Medulla oblongata (tissue), 1 donor: ENCODE results near the gene MED10.

Experiments used
- DNase-seq: peaks from one replicate; pipeline ENCODE4 v3.0.0-alpha.2; 2015; ENCODE audit errors: extremely low spot score

MED10 gene

DNA sequence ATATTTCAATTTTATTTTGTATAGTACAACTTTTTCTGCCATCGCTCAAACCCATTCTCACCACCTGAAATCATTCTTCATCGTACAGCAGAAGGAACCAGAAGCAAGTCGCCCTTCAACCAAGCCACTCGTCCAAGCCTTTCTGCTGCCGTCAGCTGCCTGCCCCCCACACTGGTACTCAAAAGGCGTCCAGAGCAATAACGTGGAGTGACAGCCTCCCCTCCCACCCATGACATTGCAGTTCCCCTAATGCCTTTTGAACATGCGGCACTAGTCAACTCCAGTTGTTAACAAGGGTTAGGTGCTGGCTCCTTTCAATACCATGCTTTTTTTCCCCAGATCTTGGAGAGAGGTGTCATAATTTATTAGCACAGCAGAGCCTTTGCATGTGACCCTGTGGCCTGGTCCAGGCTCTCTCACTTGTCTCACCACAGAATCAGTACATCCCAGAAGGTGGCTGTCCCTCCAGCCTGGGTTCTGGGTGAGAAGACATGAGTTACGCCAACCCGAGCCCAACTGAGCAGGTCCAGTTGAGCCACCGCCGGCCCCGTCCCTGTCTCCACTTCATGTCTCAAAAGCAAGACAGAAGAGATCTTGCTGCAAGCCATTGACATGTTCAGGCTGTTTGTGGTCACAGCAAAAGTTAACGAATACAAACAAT lies 20.4 kb upstream of the MED10 start:
- no peak for DNase-seq

- no peak for DNase-seq
Observed at GRCh38 chr5:6397536-6398269, 19.4 kb upstream of the MED10 start.

DNA sequence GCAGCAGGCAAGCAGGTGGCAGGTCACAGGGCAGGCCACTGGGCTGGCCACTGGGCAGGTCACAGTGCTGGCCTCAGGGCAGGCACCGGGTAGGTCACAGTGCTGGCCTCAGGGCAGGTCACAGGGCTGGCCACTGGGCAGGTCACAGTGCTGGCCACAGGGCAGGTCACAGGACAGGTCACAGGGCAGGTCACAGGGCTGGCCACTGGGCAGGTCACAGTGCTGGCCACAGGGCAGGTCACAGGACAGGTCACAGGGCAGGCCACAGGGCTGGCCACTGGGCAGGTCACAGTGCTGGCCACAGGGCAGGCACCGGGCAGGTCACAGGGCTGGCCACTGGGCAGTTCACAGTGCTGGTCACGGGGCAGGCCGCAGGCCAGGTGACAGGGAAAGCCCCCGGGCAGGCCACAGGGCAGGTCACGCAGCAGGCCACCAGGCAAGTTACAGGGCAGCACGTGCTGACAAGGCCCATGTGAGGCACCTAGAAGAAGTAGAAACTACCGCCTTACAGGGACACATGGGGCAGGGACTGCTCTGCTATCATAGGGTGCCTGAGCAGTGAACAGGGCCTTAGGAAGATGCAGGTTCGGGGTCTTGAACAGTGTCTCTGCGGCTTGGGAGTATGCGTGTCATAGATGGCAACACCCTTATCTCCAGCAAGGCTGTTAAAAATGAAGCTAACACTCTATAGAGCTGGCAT lies 18.6 kb upstream of the MED10 start:
- DNase-seq, result no peak

- no peak for DNase-seq
Observed at GRCh38 chr5:6396043-6396442, 17.7 kb upstream of the MED10 start.

GRCh38 chr5:6395621-6396020 lies 17.3 kb upstream of the MED10 start:
- no peak for DNase-seq

GRCh38 chr5:6395102-6395445 lies 16.7 kb upstream of the MED10 start:
- DNase-seq, result no peak

DNA sequence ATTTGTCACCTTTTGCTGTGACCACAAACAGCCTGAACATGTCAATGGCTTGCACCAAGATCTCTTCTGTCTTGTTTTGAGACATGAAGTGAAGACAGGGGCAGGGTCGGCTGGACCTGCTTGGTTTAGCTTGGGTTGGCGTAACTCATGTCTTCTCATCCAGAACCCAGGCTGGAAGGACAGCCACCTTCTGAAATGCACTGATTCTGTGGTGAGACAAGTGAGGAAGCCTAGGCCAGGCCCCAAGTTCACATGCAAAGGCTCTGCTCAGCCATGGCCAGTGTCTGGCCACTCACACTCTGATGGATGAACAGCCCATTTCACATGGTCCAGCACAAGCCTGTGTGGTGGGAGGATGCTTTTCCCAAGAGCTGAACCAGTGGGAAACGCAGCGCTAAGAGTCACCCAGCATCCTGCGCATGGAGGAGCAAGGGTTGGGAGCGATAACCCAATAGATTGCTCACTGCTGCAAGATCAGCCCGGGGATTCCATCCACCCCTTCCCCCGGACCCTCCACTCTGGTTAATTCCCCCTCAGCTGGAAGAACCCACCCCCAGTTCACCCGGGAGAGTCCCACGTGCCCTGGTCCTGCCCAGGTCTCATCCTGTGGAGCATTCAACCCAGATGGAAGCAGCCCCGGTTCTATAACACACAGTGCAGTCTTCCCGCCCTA lies 16.2 kb upstream of the MED10 start:
- DNase-seq, result no peak

DNA sequence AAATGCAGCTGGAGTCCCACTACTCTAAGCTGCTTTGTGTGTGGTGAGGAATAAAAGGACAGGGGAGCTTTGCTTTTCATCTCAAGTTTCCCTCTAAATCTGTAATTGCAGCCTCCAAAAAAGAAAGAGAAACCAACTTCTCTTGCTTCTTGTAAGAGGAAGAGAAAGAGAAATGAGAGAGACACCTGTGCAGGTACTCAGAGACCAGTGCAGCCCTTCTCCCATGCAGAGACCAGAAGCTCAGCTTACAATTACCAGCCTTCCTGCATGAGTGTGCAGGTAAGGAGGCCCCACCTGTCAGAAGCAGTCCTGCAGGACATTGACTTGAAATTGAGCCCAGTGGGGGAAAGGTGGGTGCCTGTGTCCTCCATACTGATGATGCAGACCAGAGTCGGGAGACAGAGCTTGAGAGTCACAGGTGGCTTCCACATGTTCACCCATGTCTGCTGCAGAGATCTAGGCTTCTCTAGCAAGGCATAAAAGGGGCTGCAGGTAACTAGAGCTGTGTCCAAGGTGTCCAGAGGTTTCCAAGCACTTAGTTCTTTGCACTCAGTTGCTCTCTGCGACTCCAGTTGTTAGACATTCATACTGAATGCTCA lies 15.3 kb upstream of the MED10 start:
- no peak for DNase-seq

- no peak for DNase-seq
Observed at GRCh38 chr5:6392561-6392960, 14.2 kb upstream of the MED10 start.

- no peak for DNase-seq
Observed at GRCh38 chr5:6391151-6391550, 12.8 kb upstream of the MED10 start.

GRCh38 chr5:6389946-6390530 lies 11.7 kb upstream of the MED10 start:
- DNase-seq, result no peak

DNA sequence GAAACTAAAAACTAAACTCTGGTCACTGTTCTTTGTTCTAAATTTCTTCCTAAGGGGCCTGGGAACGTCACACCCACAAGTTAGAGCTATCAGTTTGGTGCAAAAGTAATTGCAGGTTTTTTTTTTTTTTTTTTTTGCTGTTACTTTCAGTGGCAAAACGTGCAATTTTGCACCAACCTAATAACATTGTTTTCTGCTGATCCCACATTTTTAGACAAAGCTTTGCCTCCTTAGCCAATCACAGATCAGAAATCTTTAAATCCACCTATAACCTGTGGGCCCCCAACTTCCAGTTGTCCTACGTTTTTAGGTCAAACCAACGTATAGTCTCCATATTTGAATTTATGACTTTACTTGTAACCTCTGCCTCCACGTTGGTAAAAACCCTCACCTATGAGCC lies 11.1 kb upstream of the MED10 start:
- DNase-seq, result no peak

GRCh38 chr5:6387970-6388369 lies 9.6 kb upstream of the MED10 start:
- DNase-seq, result no peak

- no peak for DNase-seq
Observed at GRCh38 chr5:6386271-6386670, 7.9 kb upstream of the MED10 start.

DNA sequence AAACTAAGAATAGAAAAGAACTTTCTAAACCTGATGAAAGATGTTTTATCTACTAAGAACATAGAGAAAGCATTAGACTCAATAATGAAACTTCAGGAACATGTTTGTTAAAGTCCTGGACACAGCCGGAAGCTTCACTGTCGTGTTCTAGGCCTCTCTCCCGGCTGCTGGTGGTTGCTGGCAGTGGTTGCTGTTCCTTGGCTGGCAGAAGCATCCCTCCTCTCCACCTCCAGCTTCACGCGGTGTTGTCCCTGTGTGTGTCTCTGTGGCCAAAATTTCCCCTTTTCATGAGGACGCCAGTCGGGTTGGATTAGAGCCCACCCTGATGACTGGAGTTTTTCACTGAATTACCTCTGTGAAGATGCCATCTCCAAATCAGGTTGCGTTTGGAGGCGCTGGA lies 6.5 kb upstream of the MED10 start:
- no peak for DNase-seq

DNA sequence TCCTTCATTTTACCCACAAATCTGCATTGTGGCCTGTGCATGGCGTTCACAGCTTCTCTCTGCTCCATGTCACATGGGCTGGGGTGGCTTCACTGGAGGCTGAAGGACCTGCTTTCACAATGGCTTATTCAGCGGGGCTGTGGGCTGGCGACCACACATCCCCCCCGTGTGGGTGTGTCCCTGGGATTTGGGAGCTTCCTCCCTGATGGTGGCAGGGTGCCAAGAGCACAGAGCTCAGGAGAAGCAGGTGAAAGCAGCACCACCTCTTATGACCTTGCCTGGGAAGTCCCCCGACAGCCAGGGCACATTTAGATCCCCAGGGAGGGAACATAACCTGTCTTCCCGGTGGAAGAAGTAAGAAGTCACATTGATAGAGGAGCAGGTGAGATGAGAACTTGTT lies 5.0 kb upstream of the MED10 start:
- no peak for DNase-seq

- no peak for DNase-seq
Observed at GRCh38 chr5:6379246-6379645, 899 bp upstream of the MED10 start.

- DNase-seq, result no peak
Observed at GRCh38 chr5:6378766-6379103, 388 bp upstream of the MED10 start.

DNA sequence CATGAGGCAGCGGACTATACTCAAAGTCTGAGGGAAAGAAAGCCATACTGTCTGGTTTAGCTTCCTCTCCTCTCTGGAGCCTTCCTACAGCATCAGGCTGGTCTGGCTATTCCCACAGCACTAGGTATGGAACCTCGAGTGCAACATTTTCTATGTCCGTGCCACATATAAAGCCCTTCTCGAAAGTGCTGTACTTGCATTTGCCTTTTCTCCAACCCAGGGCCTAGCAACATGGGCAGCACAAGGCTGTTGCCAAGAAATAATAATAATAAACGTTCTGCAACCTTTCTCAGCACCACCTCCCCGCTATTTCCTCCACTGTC lies 804 bp downstream of the MED10 start:
- DNase-seq, result no peak

- DNase-seq, result no peak
Observed at GRCh38 chr5:6376974-6377520, 1.3 kb downstream of the MED10 start.

GRCh38 chr5:6373081-6373846 lies 5.1 kb downstream of the MED10 start:
- DNase-seq, result no peak
